GM18526 (cell line): ENCODE measurements around the gene FLNB.

Source experiments
- POLR2A ChIP-seq: IDR thresholded peaks from 3 replicates; pipeline ENCODE4 v1.6.1; 2011; ENCODE audit not compliant: insufficient read length; ENCODE audit errors: extremely low read depth

The FLNB gene

DNA sequence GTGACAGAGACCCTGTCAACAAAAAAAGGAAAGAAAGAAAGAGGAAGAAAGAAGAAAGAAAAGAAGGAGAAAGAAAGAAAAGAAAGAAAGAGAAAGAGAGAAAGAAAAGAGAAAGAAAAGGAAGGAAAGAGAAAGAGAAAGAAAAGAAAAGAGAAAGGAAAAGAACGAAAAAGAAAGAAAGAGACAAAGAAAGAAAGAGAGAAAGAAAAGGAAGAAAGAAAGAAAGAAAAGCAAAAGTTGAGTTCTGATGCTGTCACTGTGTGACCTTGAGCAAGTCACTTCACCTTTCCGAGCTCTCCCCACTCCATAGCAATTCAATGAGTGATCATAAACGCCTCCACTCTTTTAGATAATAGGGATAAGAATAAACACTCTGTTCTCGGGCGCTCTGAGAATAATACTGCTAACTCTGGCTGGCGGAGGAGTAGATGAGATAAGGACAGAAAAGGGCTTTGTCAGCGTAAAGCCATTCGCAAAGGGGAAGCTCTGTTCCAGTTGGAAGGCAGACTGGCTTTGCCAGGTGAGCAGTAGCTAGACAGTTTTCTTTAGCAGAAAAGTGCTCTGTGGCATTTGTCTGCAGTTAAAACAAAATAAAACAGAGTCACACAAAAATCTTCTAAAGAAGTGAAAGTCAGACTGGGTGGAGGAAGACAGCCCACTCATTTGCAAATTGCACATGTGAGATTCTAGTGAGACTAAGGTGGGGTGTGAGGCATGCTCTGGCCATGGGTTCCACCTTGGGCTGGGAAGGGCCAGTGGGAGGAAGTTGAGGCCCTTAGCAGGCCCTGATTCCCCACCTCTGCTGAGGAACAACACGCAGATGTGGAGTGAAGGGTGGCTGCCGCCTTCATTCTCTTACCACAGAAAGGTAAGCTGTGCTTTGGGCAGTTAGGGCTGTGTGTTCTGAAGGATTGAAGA lies 9.6 kb upstream of the FLNB start:
- no peak for TF ChIP-seq POLR2A

DNA sequence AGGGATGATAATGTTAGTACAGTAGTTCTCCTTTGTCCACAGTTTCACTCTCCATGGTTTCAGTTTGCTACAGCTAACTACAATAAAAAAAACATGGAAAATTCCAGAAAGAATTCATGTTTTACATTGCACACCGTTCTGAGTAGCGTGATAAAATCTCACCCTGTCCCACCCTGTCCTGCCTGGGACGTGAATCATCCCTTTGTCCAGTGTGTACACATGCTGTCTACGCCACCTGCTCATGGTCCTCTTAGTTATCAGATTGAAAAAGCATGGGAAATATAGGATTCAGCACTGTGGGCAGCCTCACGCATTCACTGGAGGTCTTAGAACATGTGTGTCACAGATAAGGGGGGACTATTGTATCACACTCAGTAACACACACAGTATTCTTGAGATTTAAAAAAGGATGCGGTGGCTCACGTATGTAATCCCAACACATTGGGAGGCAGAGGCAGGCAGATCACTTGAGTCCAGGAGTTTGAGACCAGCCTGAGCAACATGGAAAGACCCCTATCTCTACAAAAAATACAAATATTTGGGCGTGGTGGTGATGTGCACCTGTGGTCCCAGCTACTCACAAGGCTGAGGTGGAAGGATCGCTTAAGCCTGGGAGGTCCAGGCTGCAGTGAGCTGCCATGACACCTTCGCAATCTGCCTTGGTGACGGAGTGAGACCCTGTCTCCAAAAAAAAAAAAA lies 8.7 kb upstream of the FLNB start:
- no peak for TF ChIP-seq POLR2A

DNA sequence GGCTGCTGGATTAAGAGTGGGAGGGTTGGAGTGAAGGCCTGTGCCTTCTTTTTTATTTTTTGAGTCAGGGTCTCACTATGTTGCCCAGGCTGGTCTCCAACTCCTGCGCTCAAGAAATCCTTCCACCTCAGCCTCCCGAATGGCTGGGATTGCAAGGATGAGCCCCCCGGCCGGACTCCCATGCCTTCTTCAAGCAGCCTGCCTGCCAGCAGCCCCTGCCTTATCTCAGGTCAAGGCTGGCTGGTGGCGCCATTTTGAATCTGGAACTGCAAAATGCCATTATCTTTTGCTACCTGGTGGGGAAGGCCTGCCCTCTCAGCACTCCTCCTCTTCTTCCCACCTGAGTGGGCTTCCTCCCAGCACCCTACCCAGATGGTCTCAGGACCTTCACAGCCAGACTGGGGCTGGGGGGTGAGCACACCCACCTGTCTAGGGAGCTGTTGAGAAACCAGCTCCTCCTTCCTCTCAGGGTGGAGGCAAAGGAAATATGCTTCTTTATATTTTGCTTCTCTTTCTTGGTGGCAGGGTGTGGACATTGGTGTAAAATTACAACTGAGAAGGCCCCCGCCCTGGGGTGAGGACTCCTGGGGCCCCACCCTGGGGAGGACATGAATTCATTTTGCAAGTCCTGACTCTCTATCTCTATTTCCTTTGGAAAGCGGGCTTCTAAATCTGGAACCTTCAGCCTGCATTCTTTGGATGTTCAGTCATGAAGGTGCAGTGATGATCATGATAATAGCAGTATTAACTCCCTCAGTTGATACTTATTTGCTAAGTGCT lies 7.7 kb upstream of the FLNB start:
- no peak for TF ChIP-seq POLR2A

DNA sequence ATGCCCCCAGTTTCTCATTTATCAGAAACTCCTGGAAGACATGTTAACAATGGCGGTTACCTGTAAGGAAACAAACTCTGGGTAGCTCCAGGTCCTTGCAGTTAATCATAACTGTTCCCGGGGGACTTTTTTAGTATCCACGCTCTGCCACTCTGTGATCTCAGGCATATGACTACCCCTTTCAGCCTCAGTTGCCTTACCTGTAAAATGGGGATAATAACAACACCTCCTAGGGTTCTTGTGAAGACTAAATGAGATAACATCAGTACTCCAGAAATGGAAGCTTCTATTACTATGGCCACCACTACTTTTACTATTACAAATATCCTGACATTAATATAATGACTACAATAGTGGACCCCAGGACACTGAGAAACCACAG lies 7.1 kb upstream of the FLNB start:
- TF ChIP-seq POLR2A, result no peak

DNA sequence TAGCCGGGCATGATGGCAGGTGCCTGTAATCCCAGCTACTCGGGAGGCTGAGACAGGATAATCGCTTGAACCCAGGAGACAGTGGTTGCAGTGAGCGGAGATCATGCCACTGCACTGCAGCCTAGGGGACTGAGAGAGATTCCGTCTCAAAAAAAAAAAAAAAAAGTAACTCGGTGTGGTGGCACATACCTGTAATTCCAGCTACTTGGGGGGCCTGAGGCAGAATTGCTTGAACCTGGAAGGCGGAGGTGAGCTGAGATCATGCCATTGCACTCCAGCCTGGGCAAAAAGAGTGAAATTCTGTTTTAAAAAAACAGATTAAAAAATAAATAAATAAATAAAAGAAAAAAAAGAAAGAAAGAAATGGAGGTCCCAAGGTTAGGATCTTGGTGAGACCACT lies 6.2 kb upstream of the FLNB start:
- TF ChIP-seq POLR2A, result no peak

DNA sequence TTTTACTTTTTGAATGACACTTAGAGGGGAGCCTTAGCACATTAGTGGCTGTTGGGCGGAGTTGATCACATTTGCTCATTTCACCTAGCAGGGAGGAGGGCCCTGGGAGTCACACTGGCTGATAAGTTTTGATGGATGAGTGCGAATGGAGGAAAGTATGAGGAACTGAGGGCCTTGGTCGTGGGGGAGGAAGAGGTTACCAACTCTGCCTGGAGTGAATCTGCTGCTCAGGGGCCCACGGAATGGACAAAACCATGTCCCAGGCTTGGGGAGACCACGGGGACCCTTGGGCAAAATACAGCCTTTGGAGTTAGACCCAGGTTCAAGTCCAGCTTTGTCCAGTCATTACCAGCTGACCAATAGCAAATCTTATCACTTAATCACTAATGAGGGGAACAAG lies 5.1 kb upstream of the FLNB start:
- TF ChIP-seq POLR2A, result no peak

DNA sequence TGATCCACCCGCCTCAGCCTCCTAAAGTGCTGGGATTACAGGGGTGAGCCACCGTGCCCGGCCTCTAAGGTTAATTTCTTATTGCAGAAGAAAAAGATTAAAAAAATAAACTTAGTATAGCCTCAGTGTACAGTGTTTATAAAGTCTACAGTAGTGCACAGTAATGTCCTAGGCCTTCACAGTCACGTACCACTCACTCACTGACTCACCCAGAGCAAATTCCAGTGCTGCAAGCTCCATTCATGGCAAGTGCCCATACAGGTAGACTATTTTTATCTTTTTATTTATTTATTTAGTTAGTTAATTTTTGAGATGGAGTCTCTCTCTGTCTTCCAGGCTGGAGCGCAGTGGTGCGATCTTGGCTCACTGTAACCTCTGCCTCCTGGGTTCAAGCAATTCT lies 3.2 kb upstream of the FLNB start:
- no peak for TF ChIP-seq POLR2A

DNA sequence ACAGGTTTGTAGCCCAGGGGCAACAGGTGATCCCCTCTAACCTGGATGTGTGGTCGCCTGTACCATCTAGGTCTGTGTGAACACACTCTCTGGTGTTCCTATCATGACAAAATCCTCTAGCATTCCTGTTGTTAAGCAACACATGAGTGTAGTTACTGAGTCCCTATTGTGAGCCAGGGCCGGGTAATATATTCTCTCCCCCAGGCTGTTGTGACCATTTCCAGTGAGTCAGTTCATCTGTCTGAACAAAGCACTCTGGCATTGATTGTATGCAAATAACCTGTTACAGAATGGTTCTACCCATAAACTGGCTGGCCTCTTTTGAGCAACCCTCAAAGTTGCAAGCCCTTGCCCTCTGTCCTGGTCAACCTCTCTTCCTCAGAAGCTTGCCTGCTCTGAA lies 2.6 kb upstream of the FLNB start:
- TF ChIP-seq POLR2A, result no peak

DNA sequence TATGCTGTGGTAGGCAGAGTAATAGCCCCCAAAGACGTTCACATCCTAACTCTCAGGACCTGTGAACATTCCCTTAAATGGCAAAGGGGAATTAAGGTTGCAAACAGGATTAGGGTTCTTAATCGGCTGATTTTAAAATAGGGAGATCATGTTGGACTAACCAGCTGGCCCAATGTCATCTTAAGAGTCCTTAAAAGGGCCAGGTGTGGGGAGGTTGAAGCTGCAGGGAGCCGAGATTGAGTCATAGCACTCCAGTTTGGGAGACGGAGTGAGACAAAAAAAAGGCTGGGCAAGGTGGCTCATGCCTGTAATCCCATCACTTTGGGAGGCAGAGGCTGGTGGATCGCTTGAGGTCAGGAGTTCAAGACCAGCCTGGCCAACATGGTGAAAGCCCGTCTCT lies 1.6 kb upstream of the FLNB start:
- no peak for TF ChIP-seq POLR2A

DNA sequence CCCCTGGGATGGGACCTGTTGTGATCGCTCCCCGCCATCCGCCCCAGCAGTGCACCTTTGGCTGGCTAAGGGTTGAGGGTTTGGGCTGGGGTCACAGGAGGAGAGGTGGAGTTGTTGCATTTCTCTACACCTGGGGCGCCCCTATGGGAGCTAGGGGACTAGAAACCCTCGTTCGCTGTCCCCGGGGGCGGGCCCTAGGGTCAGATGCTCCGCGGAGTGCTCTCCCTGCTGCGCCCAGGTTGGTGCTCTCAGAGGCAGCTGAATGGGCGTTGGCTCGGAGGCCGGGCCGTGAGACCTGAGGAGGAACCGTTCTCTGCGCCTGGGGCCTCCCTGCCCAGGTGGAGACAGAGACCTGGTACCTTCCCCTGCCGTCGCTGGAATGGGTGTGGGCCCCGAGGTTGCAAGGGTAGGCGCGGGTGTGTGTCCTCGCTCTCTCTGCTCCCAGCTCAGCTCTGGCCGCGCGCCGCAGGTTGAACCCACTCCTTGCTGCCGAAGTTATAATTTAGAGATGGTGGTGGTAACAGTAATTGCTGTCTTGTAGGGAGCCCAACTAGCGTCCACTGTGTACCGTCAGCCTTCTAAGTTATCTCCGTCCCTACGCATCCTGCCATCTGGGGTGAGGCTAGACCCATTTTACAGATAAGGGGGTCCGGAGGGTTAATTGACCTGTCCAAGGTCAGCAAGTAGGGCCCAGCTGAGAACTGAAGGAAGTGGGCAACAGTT lies 965 bp downstream of the FLNB start:
- TF ChIP-seq POLR2A, result no peak

DNA sequence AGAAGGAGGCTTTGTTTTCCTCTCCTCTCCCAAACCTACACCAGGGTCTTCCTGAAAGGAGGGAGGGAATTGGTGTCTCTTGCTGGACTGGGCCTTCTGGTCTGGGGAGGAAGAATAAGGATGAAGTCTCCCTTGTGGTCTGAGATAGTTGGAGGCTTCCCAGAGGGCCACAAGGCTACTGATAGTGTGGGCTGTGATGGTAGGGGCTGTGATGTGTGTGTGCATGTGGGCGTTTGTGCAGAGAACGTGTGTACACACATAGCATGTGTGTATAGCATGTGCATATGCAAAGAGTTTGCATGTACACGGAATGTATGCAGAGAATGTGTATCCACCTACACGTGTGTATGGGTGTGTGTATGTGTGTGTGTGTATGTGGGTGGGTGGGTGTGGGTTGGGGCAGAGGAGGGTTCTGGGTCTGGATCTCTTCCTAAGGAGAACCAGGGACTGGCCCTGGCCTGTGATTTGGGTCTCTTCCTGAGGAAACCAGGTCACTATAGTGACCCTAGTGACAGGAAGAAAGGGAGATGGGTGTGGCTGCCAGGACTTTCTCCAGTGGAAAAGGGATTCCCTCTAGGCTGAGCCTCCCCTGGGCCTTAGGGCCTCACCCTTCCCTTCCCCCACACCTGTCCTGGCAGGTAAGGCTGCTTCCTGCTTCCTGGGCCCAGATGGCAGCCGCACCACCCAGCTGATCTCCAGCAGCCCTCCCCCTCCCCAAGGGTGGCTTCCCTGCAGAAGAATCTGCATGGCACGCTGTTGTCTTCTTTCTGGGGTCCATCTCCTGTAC lies 1.7 kb downstream of the FLNB start:
- TF ChIP-seq POLR2A, result no peak

DNA sequence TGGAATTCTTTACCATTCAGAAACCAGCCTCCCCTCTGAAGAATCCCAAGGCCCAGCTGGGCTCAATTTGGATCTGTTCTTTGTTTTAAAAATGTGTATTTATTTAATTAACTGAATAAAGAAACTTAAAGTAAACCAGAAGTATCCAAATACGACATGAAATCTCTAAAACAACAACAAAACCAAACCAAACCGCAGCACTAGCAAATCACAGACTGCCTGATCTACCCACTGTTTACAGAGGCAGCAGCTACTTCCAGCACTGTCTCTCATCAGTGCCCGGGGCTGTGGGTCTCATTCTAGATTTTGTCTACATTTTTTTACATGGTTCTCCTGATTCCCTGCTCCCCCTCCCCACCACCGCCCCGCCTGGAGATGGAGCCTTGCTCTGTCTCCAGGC lies 2.3 kb downstream of the FLNB start:
- TF ChIP-seq POLR2A, result no peak

DNA sequence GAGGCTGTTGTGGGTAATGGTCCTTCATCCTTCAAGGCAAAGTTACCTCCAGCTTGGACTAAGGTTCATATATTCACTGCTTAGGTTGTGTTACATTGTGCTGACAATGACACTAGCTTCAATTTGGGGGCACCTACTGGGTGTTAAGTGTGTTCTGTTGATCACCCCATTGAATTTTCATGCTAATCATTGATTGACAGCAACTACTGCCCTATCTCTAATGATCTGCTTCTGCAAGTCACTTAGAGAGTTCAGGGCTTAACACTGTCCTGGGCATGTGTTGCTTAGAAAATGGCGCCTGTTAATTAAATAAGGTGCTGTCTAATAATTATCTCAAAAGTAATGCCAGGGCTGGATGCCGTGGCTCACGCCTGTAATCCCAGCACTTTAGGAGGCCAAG lies 3.4 kb downstream of the FLNB start:
- TF ChIP-seq POLR2A, result no peak

DNA sequence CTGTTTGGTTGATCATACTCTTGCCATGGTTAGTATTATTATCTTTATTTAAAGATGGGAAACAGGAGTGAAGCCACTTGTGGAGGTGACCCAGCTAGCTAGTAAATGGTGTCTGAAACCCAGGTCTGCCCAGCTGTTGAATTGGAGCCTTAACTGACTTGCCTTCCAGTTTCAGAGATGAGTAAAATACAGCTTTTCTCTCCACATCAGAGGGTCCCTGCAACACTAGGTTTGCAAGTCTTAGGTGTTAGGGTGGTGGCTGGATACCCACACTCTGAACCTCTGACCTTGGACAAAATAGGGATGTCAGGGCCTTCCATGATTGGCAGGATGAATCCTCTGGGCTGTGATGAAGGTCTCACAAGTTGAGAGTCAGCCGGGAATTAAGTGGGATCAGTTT lies 4.1 kb downstream of the FLNB start:
- no peak for TF ChIP-seq POLR2A
